ENCODE data around the gene USP27X.

The USP27X gene

DNA sequence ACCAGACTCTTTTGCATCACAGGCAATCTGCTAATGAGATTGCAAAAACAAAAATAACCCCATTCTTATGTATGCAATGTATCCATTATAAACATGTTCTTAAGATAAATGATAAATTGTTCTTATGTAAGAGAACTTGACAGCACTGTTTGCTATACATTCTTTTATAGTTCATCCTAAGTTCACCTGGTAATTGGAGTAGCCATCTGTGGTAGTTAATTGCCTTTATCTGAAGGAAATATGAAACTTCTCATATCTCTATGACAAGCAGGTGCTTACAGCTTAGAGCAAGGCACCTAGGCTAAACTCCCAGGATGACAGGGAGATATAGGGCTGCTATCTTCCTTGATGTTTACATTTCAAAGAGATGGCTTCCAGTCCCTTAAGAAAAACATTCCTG, 21.8 kb downstream of the USP27X start:
- no peaks in the 10 kb centered on the region for H4K20me1 ChIP-seq (ENCODE audit: insufficient read depth, low read length)
- no peaks in the 10 kb centered on the region for H3K36me3 ChIP-seq (replicated peaks; ENCODE audit: insufficient read depth, low read length)
- no peak overlapping the region for H2AFZ ChIP-seq (ENCODE audit: low read length)
- no peaks in the 10 kb centered on the region for H3F3A ChIP-seq (ENCODE audit: insufficient read depth, low read length)
- H3K27me3 ChIP-seq (replicated peaks; ENCODE audit: insufficient read depth, low read length) = no peaks in the 10 kb centered on the region
- H3K4me1 ChIP-seq (ENCODE audit: low read length) = no peaks in the 10 kb centered on the region
- no peak overlapping the region for H3K9ac ChIP-seq (ENCODE audit: low read length)
- no peak overlapping the region for H3K4me3 ChIP-seq (ENCODE audit: low read length)
- H3K4me2 ChIP-seq (ENCODE audit: low read depth, low read length) = no peak overlapping the region
- H3K27ac ChIP-seq (ENCODE audit: low read length) = no peak overlapping the region
- no peak for DNase-seq
- TF ChIP-seq, protein P1, sequence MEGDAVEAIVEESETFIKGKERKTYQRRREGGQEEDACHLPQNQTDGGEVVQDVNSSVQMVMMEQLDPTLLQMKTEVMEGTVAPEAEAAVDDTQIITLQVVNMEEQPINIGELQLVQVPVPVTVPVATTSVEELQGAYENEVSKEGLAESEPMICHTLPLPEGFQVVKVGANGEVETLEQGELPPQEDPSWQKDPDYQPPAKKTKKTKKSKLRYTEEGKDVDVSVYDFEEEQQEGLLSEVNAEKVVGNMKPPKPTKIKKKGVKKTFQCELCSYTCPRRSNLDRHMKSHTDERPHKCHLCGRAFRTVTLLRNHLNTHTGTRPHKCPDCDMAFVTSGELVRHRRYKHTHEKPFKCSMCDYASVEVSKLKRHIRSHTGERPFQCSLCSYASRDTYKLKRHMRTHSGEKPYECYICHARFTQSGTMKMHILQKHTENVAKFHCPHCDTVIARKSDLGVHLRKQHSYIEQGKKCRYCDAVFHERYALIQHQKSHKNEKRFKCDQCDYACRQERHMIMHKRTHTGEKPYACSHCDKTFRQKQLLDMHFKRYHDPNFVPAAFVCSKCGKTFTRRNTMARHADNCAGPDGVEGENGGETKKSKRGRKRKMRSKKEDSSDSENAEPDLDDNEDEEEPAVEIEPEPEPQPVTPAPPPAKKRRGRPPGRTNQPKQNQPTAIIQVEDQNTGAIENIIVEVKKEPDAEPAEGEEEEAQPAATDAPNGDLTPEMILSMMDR (IDR thresholded peaks at IDR 0.05; ENCODE audit: low read length) = no peak
- TF ChIP-seq EZH2phosphoT487 (IDR thresholded peaks at IDR 0.05; ENCODE audit: low read length) (no peak), EZH2 (optimal IDR thresholded peaks at IDR 0.05; ENCODE audit: low read depth, low read length) (no peak)
- no peaks in the 10 kb centered on the region for H3K9me3 ChIP-seq (replicated peaks; ENCODE audit: insufficient read depth, low read length)
- no peaks in the 10 kb centered on the region for H3K79me2 ChIP-seq (ENCODE audit: low read length)
- no peaks in the 10 kb centered on the region for H3K9me2 ChIP-seq (replicated peaks; ENCODE audit: insufficient read depth, low read length)

DNA sequence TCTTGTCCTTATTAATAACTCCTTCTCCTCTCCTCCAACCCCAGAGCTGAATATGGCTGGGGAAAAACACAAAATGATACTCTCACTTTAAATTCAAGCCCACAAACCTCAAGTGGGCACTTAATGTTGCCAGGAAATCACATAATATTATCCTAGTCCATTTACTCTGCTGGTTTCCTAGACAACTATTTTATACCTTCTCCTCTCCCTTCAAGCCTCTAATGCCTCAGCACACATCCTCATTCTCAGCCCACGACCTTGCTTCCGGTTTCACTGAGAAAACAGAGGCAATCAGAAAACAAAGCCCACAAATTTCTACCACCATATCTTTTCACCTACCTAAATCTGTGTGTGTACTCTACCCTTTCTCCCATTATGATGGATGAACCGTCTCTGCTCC, 31.1 kb downstream of the USP27X start:
- Histone ChIP-seq H3K36me3 (replicated peaks; ENCODE audit: insufficient read depth, low read length) (no peaks in the 10 kb centered on the region), H3K9ac (ENCODE audit: low read length) (no peak overlapping the region), H4K20me1 (ENCODE audit: insufficient read depth, low read length) (no peaks in the 10 kb centered on the region), H3K4me2 (ENCODE audit: low read depth, low read length) (no peak overlapping the region), H3K27me3 (replicated peaks; ENCODE audit: insufficient read depth, low read length) (no peaks in the 10 kb centered on the region), H3F3A (ENCODE audit: insufficient read depth, low read length) (no peaks in the 10 kb centered on the region), H3K79me2 (ENCODE audit: low read length) (no peaks in the 10 kb centered on the region), H3K9me3 (replicated peaks; ENCODE audit: insufficient read depth, low read length) (no peaks in the 10 kb centered on the region), H3K4me3 (ENCODE audit: low read length) (no peak overlapping the region), H2AFZ (ENCODE audit: low read length) (peak overlapping the region; percentile 45; the same call in 1 of the 2 replicates), H3K9me2 (replicated peaks; ENCODE audit: insufficient read depth, low read length) (no peaks in the 10 kb centered on the region), H3K27ac (ENCODE audit: low read length) (no peak overlapping the region), H3K4me1 (ENCODE audit: low read length) (peaks cover 6% of the 10 kb centered on the region; the same call in 1 of the 2 replicates)
- peak; percentile 12 for DNase-seq
- TF ChIP-seq EZH2 (optimal IDR thresholded peaks at IDR 0.05; ENCODE audit: low read depth, low read length) (no peak), EZH2phosphoT487 (IDR thresholded peaks at IDR 0.05; ENCODE audit: low read length) (no peak)
- TF ChIP-seq, protein P1 (IDR thresholded peaks at IDR 0.05; ENCODE audit: low read length) = no peak

DNA sequence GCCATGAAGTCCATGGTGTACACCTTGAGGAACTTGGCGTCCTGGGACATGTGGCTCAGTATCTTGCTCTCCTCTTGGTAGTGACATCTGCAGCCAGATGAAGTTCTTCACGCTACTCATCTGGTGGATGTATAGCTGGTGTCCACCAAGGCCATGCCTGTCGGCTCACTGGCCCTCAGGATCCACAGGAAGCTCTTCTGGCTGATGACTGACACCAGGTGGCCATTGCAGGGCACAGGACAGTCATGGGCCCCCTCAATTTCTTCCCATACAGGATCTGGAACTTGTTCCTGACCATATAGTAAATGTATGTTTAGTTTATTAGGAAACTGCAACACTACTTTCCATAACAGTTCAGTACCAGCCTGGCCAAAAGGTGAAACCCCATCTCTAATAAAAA, 32.8 kb downstream of the USP27X start:
- H2AFZ ChIP-seq (ENCODE audit: low read length) = no peak overlapping the region
- H3K4me2 ChIP-seq (ENCODE audit: low read depth, low read length) = no peak overlapping the region
- no peaks in the 10 kb centered on the region for H3K9me3 ChIP-seq (replicated peaks; ENCODE audit: insufficient read depth, low read length)
- H3F3A ChIP-seq (ENCODE audit: insufficient read depth, low read length) = no peaks in the 10 kb centered on the region
- no peaks in the 10 kb centered on the region for H3K27me3 ChIP-seq (replicated peaks; ENCODE audit: insufficient read depth, low read length)
- no peak for TF ChIP-seq EZH2phosphoT487 (IDR thresholded peaks at IDR 0.05; ENCODE audit: low read length)
- TF ChIP-seq EZH2 (optimal IDR thresholded peaks at IDR 0.05; ENCODE audit: low read depth, low read length) = no peak
- TF ChIP-seq, protein P1 (IDR thresholded peaks at IDR 0.05; ENCODE audit: low read length) = no peak
- H3K36me3 ChIP-seq (replicated peaks; ENCODE audit: insufficient read depth, low read length) = no peaks in the 10 kb centered on the region
- H3K9ac ChIP-seq (ENCODE audit: low read length) = no peak overlapping the region
- no peaks in the 10 kb centered on the region for H3K9me2 ChIP-seq (replicated peaks; ENCODE audit: insufficient read depth, low read length)
- H3K79me2 ChIP-seq (ENCODE audit: low read length) = no peaks in the 10 kb centered on the region
- H3K4me1 ChIP-seq (ENCODE audit: low read length) = peaks cover 6% of the 10 kb centered on the region; the same call in 1 of the 2 replicates
- no peaks in the 10 kb centered on the region for H4K20me1 ChIP-seq (ENCODE audit: insufficient read depth, low read length)
- DNase-seq = no peak
- H3K27ac ChIP-seq (ENCODE audit: low read length) = no peak overlapping the region
- H3K4me3 ChIP-seq (ENCODE audit: low read length) = no peak overlapping the region

Data from MM.1S (cell line).